HEK293 (cell line): ENCODE data around the gene PGBD5.
A peak's percentile ranks its signal among the peaks of the same experiment; 100 is the strongest.

Source experiments
- CTCF ChIA-PET: fragments of 350-600 bp; formaldehyde crosslinking; extraction: SDS; loops from one replicate; lab custom pipeline; 2021; ENCODE audit warnings: antibody characterized with exemption; lab: Yijun Ruan, JAX
- POLR2A ChIA-PET: fragments of 300-600 bp; formaldehyde crosslinking; extraction: SDS; loops from one replicate; lab custom pipeline; 2020; ENCODE audit warnings: antibody characterized with exemption, inconsistent platforms; lab: Yijun Ruan, JAX
- H3K27ac ChIP-seq: fragments of 200-500 bp; sonication (Bioruptor generic); 2 replicates; pipeline ENCODE4 v1.5.1; 2014; ENCODE audit warnings: low read depth, low read length, control low read depth, inconsistent platforms; ENCODE audit errors: extremely low read depth
- H3K36me3 ChIP-seq, 2 experiments: fragments of 200-500 bp in 1 of 2; sonication (Bioruptor generic) in 1 of 2; 1 replicate in 1 of 2; 2 replicates in 1 of 2; pipeline ENCODE4 v1.5.1; 2014 to 2017; ENCODE audit warnings: inconsistent platforms in 2 of 2, low read length in 2 of 2; ENCODE audit not compliant: control insufficient read depth in 2 of 2, insufficient read depth in 1 of 2
- H3K4me1 ChIP-seq: fragments of 200-500 bp; sonication (Bioruptor generic); 2 replicates; pipeline ENCODE4 v1.5.1; 2014; ENCODE audit warnings: mild to moderate bottlenecking, low read length, inconsistent platforms; ENCODE audit not compliant: control insufficient read depth, insufficient read depth
- H3K4me3 ChIP-seq: 2 replicates; pipeline ENCODE4 v1.5.1; 2011; ENCODE audit warnings: low read depth, mild to moderate bottlenecking, control low read depth, low read length, moderate library complexity
- H3K9me3 ChIP-seq: fragments of 200-500 bp; sonication (Bioruptor generic); 2 replicates; pipeline ENCODE4 v1.5.1; 2014; ENCODE audit warnings: low read depth, low read length, inconsistent platforms; ENCODE audit not compliant: control insufficient read depth, insufficient read depth
- INSM2 ChIP-seq: fragments of 450-650 bp; formaldehyde crosslinking; IDR thresholded peaks from 2 replicates; pipeline ENCODE4 v1.5.1; 2016; ENCODE audit warnings: missing biosample characterization, missing genetic modification characterization
- MZF1 ChIP-seq: fragments of 450-650 bp; formaldehyde crosslinking; IDR thresholded peaks from 2 replicates; pipeline ENCODE4 v1.5.1; 2017; ENCODE audit warnings: missing biosample characterization, missing genetic modification characterization, borderline replicate concordance
- ZNF148 ChIP-seq: fragments of 450-650 bp; formaldehyde crosslinking; IDR thresholded peaks from 2 replicates; pipeline ENCODE4 v1.5.0; 2017; ENCODE audit warnings: missing biosample characterization, missing genetic modification characterization, borderline replicate concordance
- ZNF157 ChIP-seq: fragments of 450-650 bp; formaldehyde crosslinking; IDR thresholded peaks from 2 replicates; pipeline ENCODE4 v1.5.1; 2016; ENCODE audit warnings: missing biosample characterization, missing genetic modification characterization
- ZNF211 ChIP-seq: fragments of 450-650 bp; formaldehyde crosslinking; IDR thresholded peaks from 2 replicates; pipeline ENCODE4 v1.5.1; 2016; ENCODE audit warnings: low read depth, missing biosample characterization, missing genetic modification characterization
- ZNF214 ChIP-seq: fragments of 450-650 bp; formaldehyde crosslinking; IDR thresholded peaks from 2 replicates; pipeline ENCODE4 v1.5.1; 2017; ENCODE audit warnings: missing biosample characterization, mild to moderate bottlenecking, missing genetic modification characterization, borderline replicate concordance
- ZNF248 ChIP-seq: fragments of 450-650 bp; formaldehyde crosslinking; IDR thresholded peaks from 2 replicates; pipeline ENCODE4 v1.5.1; 2017; ENCODE audit warnings: missing biosample characterization, missing genetic modification characterization
- ZNF37A ChIP-seq: fragments of 450-650 bp; IDR thresholded peaks from 2 replicates; pipeline ENCODE4 v1.5.1; 2018; ENCODE audit warnings: missing biosample characterization, missing genetic modification characterization
- ZNF398 ChIP-seq: fragments of 450-650 bp; formaldehyde crosslinking; IDR thresholded peaks from 2 replicates; pipeline ENCODE4 v1.5.1; 2017; ENCODE audit warnings: missing biosample characterization, missing genetic modification characterization
- ZNF76 ChIP-seq: fragments of 450-650 bp; formaldehyde crosslinking; IDR thresholded peaks from 2 replicates; pipeline ENCODE4; 2016; ENCODE audit warnings: low read depth, missing biosample characterization, missing genetic modification characterization, borderline replicate concordance
- ZNF792 ChIP-seq: fragments of 450-650 bp; formaldehyde crosslinking; IDR thresholded peaks from 2 replicates; pipeline ENCODE4 v1.5.1; 2016; ENCODE audit warnings: missing biosample characterization, missing genetic modification characterization
- ZNF843 ChIP-seq: fragments of 450-650 bp; formaldehyde crosslinking; IDR thresholded peaks from 2 replicates; pipeline ENCODE4 v1.5.1; 2016; ENCODE audit warnings: missing biosample characterization, missing genetic modification characterization
- TF ChIP-seq, protein P1 (sequence below): fragments of 450-650 bp; formaldehyde crosslinking; IDR thresholded peaks from 2 replicates; pipeline ENCODE4 v1.5.1; 2016; ENCODE audit warnings: missing biosample characterization, missing genetic modification characterization, borderline replicate concordance
- TF ChIP-seq, protein P2 (sequence below): fragments of 450-650 bp; formaldehyde crosslinking; IDR thresholded peaks from 2 replicates; pipeline ENCODE4 v1.5.1; 2016; ENCODE audit warnings: missing biosample characterization, missing genetic modification characterization, borderline replicate concordance

PGBD5 gene

DNA sequence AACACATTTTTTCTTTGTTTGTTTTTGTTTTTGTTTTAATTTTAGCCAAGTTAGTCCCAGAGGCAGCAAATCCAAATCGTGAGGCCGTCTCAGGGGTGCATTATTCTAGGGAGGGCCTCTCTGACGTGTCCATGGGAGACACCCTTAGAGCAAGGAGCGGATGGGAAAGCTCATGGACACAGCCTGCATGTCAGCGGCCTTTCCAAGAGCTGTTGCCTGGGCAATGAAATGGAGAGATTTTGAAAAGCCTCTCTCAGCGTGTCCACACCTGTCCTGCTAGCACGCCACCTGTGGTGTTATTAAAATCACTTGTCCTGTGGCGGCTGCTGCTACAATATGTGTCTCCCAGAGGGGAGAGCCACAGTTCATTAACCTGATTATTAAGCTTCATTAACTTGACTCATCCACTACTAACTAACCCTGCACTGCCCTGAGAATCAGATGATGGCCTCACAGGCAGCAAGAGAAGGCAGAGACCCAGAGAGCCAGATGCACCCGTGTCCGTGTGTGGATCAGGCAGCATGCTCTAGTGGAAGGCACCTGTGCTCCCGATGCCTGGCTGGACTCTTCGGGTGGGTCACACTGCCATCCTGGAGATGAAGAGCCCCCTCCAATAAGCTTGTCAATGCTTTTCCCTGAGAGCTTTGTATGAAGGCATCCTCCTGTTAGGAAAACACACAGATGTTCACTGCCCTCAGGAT is 133.3 kb downstream of the PGBD5 start:
- Histone ChIP-seq H3K9me3 (no peaks in the 10 kb centered on the region), H3K4me1 (no peaks in the 10 kb centered on the region), H3K4me3 (no peak overlapping the region), H3K36me3 (no peaks in the 10 kb centered on the region), H3K27ac (no peak overlapping the region)
- ChIA-PET POLR2A (no interaction called here), CTCF (interaction anchor here (1.3 kb wide), 1 partner anchor 9 kb away, joined by 3 read pairs; no protein-coding TSS in a partner anchor)
- TF ChIP-seq, protein P1, sequence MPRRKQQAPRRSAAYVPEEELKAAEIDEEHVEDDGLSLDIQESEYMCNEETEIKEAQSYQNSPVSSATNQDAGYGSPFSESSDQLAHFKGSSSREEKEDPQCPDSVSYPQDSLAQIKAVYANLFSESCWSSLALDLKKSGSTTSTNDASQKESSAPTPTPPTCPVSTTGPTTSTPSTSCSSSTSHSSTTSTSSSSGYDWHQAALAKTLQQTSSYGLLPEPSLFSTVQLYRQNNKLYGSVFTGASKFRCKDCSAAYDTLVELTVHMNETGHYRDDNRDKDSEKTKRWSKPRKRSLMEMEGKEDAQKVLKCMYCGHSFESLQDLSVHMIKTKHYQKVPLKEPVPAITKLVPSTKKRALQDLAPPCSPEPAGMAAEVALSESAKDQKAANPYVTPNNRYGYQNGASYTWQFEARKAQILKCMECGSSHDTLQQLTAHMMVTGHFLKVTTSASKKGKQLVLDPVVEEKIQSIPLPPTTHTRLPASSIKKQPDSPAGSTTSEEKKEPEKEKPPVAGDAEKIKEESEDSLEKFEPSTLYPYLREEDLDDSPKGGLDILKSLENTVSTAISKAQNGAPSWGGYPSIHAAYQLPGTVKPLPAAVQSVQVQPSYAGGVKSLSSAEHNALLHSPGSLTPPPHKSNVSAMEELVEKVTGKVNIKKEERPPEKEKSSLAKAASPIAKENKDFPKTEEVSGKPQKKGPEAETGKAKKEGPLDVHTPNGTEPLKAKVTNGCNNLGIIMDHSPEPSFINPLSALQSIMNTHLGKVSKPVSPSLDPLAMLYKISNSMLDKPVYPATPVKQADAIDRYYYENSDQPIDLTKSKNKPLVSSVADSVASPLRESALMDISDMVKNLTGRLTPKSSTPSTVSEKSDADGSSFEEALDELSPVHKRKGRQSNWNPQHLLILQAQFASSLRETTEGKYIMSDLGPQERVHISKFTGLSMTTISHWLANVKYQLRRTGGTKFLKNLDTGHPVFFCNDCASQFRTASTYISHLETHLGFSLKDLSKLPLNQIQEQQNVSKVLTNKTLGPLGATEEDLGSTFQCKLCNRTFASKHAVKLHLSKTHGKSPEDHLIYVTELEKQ (tag by site-specific recombination), result no peak
- TF ChIP-seq INSM2 (tag by site-specific recombination) (no peak), ZNF37A (no peak), MZF1 (no peak), ZNF248 (tag by site-specific recombination) (no peak), ZNF76 (tag by site-specific recombination) (no peak), ZNF157 (tag by site-specific recombination) (no peak), ZNF211 (tag by site-specific recombination) (no peak)

GRCh38 chr1:230291731-230292620 is 134.2 kb downstream of the PGBD5 start:
- Histone ChIP-seq H3K4me1 (no peaks in the 10 kb centered on the region), H3K4me3 (no peak overlapping the region), H3K36me3 (no peaks in the 10 kb centered on the region), H3K9me3 (no peaks in the 10 kb centered on the region), H3K27ac (no peak overlapping the region)
- ChIA-PET POLR2A (interaction anchor here (0.6 kb wide), 2 partner anchors 90 to 351 kb away, joined by 4 to 8 read pairs; no protein-coding TSS in a partner anchor), CTCF (interaction anchor here (0.5 to 0.8 kb wide), 2 partner anchors 22 to 389 kb away, joined by 3 to 4 read pairs; no protein-coding TSS in a partner anchor)
- TF ChIP-seq ZNF148 (tag by site-specific recombination), result 0 out of 2 replicates have a peak, but pooled peaks have one; percentile 9
- no peak for TF ChIP-seq ZNF843 (tag by site-specific recombination)
- TF ChIP-seq, protein P2, sequence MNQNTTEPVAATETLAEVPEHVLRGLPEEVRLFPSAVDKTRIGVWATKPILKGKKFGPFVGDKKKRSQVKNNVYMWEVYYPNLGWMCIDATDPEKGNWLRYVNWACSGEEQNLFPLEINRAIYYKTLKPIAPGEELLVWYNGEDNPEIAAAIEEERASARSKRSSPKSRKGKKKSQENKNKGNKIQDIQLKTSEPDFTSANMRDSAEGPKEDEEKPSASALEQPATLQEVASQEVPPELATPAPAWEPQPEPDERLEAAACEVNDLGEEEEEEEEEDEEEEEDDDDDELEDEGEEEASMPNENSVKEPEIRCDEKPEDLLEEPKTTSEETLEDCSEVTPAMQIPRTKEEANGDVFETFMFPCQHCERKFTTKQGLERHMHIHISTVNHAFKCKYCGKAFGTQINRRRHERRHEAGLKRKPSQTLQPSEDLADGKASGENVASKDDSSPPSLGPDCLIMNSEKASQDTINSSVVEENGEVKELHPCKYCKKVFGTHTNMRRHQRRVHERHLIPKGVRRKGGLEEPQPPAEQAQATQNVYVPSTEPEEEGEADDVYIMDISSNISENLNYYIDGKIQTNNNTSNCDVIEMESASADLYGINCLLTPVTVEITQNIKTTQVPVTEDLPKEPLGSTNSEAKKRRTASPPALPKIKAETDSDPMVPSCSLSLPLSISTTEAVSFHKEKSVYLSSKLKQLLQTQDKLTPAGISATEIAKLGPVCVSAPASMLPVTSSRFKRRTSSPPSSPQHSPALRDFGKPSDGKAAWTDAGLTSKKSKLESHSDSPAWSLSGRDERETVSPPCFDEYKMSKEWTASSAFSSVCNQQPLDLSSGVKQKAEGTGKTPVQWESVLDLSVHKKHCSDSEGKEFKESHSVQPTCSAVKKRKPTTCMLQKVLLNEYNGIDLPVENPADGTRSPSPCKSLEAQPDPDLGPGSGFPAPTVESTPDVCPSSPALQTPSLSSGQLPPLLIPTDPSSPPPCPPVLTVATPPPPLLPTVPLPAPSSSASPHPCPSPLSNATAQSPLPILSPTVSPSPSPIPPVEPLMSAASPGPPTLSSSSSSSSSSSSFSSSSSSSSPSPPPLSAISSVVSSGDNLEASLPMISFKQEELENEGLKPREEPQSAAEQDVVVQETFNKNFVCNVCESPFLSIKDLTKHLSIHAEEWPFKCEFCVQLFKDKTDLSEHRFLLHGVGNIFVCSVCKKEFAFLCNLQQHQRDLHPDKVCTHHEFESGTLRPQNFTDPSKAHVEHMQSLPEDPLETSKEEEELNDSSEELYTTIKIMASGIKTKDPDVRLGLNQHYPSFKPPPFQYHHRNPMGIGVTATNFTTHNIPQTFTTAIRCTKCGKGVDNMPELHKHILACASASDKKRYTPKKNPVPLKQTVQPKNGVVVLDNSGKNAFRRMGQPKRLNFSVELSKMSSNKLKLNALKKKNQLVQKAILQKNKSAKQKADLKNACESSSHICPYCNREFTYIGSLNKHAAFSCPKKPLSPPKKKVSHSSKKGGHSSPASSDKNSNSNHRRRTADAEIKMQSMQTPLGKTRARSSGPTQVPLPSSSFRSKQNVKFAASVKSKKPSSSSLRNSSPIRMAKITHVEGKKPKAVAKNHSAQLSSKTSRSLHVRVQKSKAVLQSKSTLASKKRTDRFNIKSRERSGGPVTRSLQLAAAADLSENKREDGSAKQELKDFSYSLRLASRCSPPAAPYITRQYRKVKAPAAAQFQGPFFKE (tag by site-specific recombination), result no peak
- TF ChIP-seq ZNF214, result no peak
- peak; percentile 50; the same call in 1 of the 2 replicates for TF ChIP-seq ZNF398 (tag by site-specific recombination)
- no peak for TF ChIP-seq ZNF792 (tag by site-specific recombination)
